ENCODE results near the gene TAPT1.

- no peak for TF ChIP-seq CTCF (IDR thresholded peaks at IDR 0.05 in 8 of 11, conservative IDR thresholded peaks at IDR 0.05 in 3 of 11)
- TF ChIP-seq POLR2A (IDR thresholded peaks at IDR 0.05) = no peak
These were observed 35.9 kb upstream of the TAPT1 start for GRCh38 chr4:16262188-16262587.
